Osteocyte (in vitro differentiated cells): ENCODE data around the gene MCTP1. TPM values are rescaled to one million over a fixed set of nuclear protein-coding genes. Genes with fewer than 3 reads are reported as not detected.

ENCODE experiments used
- DNase-seq: peaks from one replicate; pipeline ENCODE4 v3.0.0; 2021; ENCODE audit warnings: mixed read lengths; ENCODE audit not compliant: unreplicated experiment; ENCODE audit errors: extremely low spot score
- H3K27ac Mint-ChIP-seq: one replicate; pipeline ENCODE4 v1.8.0; 2021; ENCODE audit warnings: mild to moderate bottlenecking, mixed read lengths; ENCODE audit not compliant: unreplicated experiment
- H3K27me3 Mint-ChIP-seq: one replicate; pipeline ENCODE4 v1.8.0; 2021; ENCODE audit warnings: mixed read lengths; ENCODE audit not compliant: unreplicated experiment
- H3K36me3 Mint-ChIP-seq: one replicate; pipeline ENCODE4 v1.8.0; 2021; ENCODE audit warnings: mixed read lengths; ENCODE audit not compliant: unreplicated experiment
- H3K4me1 Mint-ChIP-seq: one replicate; pipeline ENCODE4 v1.8.0; 2021; ENCODE audit warnings: mixed read lengths; ENCODE audit not compliant: unreplicated experiment
- H3K4me3 Mint-ChIP-seq: one replicate; pipeline ENCODE4 v1.8.0; 2021; ENCODE audit warnings: mild to moderate bottlenecking, moderate library complexity, mixed read lengths; ENCODE audit not compliant: unreplicated experiment
- H3K9me3 Mint-ChIP-seq: one replicate; pipeline ENCODE4 v1.8.0; 2021; ENCODE audit warnings: mixed read lengths; ENCODE audit not compliant: unreplicated experiment
- total RNA-seq: library from RNA; stranded (reverse); gene quantifications from 2 replicates; pipeline ENCODE4 v1.2.1, GENCODE V29; 2021
- TF ChIP-seq, protein P1 (sequence below): fragments of 200-600 bp; sonication (generic); IDR thresholded peaks from 2 replicates; pipeline ENCODE4 v1.5.0; 2021; ENCODE audit warnings: antibody characterized with exemption, mild to moderate bottlenecking, moderate library complexity

The MCTP1 gene
- total RNA-seq, 1 donor from 2014 or later, result 0.67 TPM

DNA sequence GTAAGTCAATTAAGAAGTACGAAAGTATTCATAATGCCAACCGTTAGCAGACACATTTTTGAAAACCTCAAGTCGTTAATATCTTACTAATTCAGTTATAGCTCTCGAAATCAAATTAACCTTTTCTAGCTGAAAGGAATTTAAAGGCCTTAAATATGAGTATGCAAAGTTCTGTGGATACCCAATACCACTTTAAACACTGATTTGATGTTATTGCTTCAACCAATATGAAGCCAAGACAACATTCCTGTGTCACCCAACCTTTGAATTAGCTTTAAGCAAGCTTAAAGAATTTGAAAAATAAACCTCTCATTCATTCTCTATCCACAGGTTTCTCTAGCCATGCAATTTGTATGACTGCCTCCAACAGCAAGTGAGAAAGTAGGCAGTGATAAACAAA is 204.5 kb downstream of the MCTP1 start:
- no peak overlapping the region for H3K4me3 Mint-ChIP-seq
- H3K27me3 Mint-ChIP-seq, result peaks cover 3% of the 10 kb centered on the region
- H3K27ac Mint-ChIP-seq, result no peak overlapping the region
- H3K9me3 Mint-ChIP-seq, result no peaks in the 10 kb centered on the region
- TF ChIP-seq, protein P1, sequence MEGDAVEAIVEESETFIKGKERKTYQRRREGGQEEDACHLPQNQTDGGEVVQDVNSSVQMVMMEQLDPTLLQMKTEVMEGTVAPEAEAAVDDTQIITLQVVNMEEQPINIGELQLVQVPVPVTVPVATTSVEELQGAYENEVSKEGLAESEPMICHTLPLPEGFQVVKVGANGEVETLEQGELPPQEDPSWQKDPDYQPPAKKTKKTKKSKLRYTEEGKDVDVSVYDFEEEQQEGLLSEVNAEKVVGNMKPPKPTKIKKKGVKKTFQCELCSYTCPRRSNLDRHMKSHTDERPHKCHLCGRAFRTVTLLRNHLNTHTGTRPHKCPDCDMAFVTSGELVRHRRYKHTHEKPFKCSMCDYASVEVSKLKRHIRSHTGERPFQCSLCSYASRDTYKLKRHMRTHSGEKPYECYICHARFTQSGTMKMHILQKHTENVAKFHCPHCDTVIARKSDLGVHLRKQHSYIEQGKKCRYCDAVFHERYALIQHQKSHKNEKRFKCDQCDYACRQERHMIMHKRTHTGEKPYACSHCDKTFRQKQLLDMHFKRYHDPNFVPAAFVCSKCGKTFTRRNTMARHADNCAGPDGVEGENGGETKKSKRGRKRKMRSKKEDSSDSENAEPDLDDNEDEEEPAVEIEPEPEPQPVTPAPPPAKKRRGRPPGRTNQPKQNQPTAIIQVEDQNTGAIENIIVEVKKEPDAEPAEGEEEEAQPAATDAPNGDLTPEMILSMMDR, result no peak
- H3K36me3 Mint-ChIP-seq, result no peaks in the 10 kb centered on the region
- DNase-seq, result no peak
- H3K4me1 Mint-ChIP-seq, result peaks cover 21% of the 10 kb centered on the region

DNA sequence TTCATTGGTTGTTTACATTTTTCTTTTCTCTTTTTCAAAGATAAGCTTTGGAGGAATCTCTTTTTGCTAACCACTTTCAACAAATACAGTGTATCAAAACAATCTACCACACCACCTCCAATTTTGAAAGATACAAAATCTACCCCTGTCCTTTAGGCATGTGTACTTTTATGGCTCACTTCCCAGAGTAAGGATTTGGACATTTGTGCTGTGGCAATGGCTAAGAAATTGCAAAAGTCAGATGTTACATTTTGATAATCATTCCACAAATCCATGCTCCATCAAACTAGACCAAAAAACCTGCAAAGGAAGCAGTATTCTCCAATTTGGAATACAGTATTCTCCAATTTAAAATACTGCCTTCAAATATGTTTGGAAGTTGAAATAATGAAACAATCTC is 204.9 kb downstream of the MCTP1 start:
- Mint-ChIP-seq H3K4me1 (peaks cover 21% of the 10 kb centered on the region), H3K36me3 (no peaks in the 10 kb centered on the region), H3K9me3 (no peaks in the 10 kb centered on the region), H3K4me3 (no peak overlapping the region), H3K27ac (no peak overlapping the region), H3K27me3 (peaks cover 3% of the 10 kb centered on the region)
- no peak for DNase-seq
- TF ChIP-seq, protein P1, result no peak

DNA sequence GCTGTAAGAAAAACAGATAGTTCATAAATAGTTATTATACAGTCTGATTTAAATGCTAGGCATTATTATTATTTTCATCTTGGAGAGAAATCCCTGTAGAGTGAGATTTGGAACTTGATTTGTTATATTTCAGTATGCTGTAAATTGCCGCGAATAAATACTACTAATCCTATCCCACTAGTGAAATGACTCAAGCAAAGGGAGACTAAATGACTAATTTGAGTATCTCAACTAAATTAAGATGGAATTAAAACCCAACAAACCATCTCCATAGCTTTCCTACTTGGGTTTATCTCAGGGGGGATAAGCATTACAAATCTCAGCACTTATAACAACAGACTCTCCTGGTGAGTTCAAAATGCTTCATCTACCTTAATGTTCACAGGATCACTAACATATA is 206.0 kb downstream of the MCTP1 start:
- TF ChIP-seq, protein P1, result no peak
- no peaks in the 10 kb centered on the region for H3K9me3 Mint-ChIP-seq
- no peak overlapping the region for H3K4me3 Mint-ChIP-seq
- H3K27ac Mint-ChIP-seq, result no peak overlapping the region
- H3K36me3 Mint-ChIP-seq, result no peaks in the 10 kb centered on the region
- no peak for DNase-seq
- peaks cover 21% of the 10 kb centered on the region for H3K4me1 Mint-ChIP-seq
- H3K27me3 Mint-ChIP-seq, result peaks cover 3% of the 10 kb centered on the region

DNA sequence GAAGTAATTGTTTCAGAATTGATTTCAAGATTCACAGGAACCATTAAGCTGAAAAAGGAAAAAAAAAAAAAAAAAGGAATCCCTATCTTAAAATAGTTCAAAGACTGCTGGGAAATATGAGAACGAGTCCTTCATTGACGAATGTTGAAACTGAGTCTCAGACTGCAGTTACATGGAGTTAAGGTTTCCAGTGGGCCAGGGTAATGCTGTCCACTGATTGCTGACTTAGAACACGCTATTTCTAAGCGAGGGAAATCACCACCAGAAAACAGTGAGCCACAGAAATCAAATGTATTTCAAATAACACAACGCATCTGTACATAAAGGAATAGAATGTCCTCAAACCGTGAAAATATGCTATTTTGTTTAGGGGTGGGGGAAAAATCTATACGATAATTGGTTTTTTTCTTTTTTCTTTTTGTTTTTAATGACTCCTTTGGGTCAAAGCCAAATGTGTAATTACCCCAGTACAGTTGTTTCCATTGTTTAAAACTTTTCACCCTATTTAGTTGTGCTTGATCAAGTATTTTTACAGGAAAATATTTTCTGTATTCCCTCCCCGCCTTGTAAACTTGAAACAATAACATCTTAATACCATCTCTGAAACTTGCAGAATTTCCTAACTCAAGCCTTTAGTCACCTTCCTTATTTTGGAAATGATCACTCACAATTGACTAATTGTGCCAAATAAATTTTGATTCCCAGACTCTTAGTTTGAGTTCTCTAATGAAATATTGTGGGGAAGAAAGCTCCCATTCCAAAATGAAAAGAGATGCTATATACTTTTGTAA is 208.3 kb downstream of the MCTP1 start:
- DNase-seq, result no peak
- peaks cover 7% of the 10 kb centered on the region for H3K4me1 Mint-ChIP-seq
- no peak overlapping the region for H3K4me3 Mint-ChIP-seq
- no peaks in the 10 kb centered on the region for H3K36me3 Mint-ChIP-seq
- TF ChIP-seq, protein P1, result no peak
- no peaks in the 10 kb centered on the region for H3K9me3 Mint-ChIP-seq
- H3K27me3 Mint-ChIP-seq, result peaks cover 6% of the 10 kb centered on the region
- H3K27ac Mint-ChIP-seq, result no peak overlapping the region

DNA sequence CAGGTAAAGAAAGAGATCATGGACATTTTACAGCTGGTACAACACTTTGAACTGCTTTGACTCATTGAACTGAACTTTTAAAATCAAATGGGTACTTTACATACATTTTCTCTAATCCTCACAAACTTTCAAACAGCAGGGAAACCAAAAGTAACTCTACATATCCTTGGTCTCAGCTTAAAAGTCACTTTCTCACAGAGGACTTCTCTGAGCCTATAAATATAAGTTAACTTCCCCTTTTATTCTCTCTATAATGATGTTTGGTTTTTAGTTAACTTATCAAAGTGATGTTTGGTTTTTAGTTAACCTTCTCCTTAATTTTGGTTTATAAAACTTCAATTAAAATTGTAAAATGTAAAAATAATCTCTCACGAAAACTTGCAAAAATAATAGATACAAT is 209.8 kb downstream of the MCTP1 start:
- TF ChIP-seq, protein P1, result no peak
- Mint-ChIP-seq H3K27ac (no peak overlapping the region), H3K9me3 (no peaks in the 10 kb centered on the region), H3K4me1 (no peaks in the 10 kb centered on the region), H3K36me3 (no peaks in the 10 kb centered on the region), H3K4me3 (no peak overlapping the region), H3K27me3 (peaks cover 6% of the 10 kb centered on the region)
- DNase-seq, result no peak
